MM.1S (cell line): ENCODE results near the gene CTSW.

Experiments
- DNase-seq: peaks from one replicate; pipeline ENCODE4 v3.0.0-alpha.2; 2015
- H2AFZ ChIP-seq: fragments of 300-600 bp; sonication (generic); 2 replicates; pipeline ENCODE4 v1.6.0; 2016; ENCODE audit warnings: antibody characterized with exemption, low read length
- H3F3A ChIP-seq: fragments of 300-600 bp; sonication (generic); 2 replicates; pipeline ENCODE4 v1.6.1; 2016; ENCODE audit warnings: mild to moderate bottlenecking, antibody characterized with exemption, low read length, moderate library complexity, mixed read lengths; ENCODE audit not compliant: insufficient read depth
- H3K27ac ChIP-seq: fragments of 300-600 bp; sonication (generic); 2 replicates; pipeline ENCODE4 v1.5.1; 2016; ENCODE audit warnings: mild to moderate bottlenecking, low read length
- H3K27me3 ChIP-seq: fragments of 300-600 bp; sonication (generic); replicated peaks from 2 replicates; pipeline ENCODE4 v1.6.0; 2016; ENCODE audit warnings: low read length; ENCODE audit not compliant: insufficient read depth
- H3K36me3 ChIP-seq: fragments of 300-600 bp; sonication (generic); replicated peaks from 2 replicates; pipeline ENCODE4 v1.6.1; 2016; ENCODE audit warnings: mild to moderate bottlenecking, low read length, mixed read lengths; ENCODE audit not compliant: insufficient read depth
- H3K4me1 ChIP-seq: fragments of 300-600 bp; sonication (generic); 2 replicates; pipeline ENCODE4 v1.6.1; 2016; ENCODE audit warnings: low read length, mixed read lengths
- H3K4me2 ChIP-seq: fragments of 300-600 bp; sonication (generic); 2 replicates; pipeline ENCODE4 v1.6.0; 2016; ENCODE audit warnings: low read depth, low read length
- H3K4me3 ChIP-seq: fragments of 300-600 bp; sonication (generic); 2 replicates; pipeline ENCODE4 v1.5.1; 2016; ENCODE audit warnings: low read length, mixed read lengths
- H3K79me2 ChIP-seq: fragments of 300-600 bp; sonication (generic); 2 replicates; pipeline ENCODE4 v1.6.1; 2016; ENCODE audit warnings: mixed run types, low read length, mixed read lengths
- H3K9ac ChIP-seq: fragments of 300-600 bp; sonication (generic); 2 replicates; pipeline ENCODE4 v1.6.1; 2016; ENCODE audit warnings: low read length, mixed read lengths
- H3K9me2 ChIP-seq: fragments of 300-600 bp; sonication (generic); replicated peaks from 2 replicates; pipeline ENCODE4 v1.6.1; 2016; ENCODE audit warnings: mild to moderate bottlenecking, low read length, mixed read lengths; ENCODE audit not compliant: insufficient read depth
- H3K9me3 ChIP-seq: fragments of 300-600 bp; sonication (generic); replicated peaks from 2 replicates; pipeline ENCODE4 v1.6.1; 2016; ENCODE audit warnings: mild to moderate bottlenecking, low read length, mixed read lengths; ENCODE audit not compliant: insufficient read depth
- H4K20me1 ChIP-seq: fragments of 300-600 bp; sonication (generic); 2 replicates; pipeline ENCODE4 v1.6.1; 2016; ENCODE audit warnings: mild to moderate bottlenecking, low read length, moderate library complexity, mixed read lengths; ENCODE audit not compliant: insufficient read depth
- EZH2 ChIP-seq: fragments of 300-600 bp; sonication (generic); optimal IDR thresholded peaks from 2 replicates; pipeline ENCODE3; 2017; ENCODE audit warnings: low read depth, mild to moderate bottlenecking, antibody characterized with exemption, low read length, mixed read lengths
- EZH2phosphoT487 ChIP-seq: fragments of 300-600 bp; sonication (generic); IDR thresholded peaks from 2 replicates; pipeline ENCODE4 v1.6.1; 2018; ENCODE audit warnings: antibody characterized with exemption, low read length
- TF ChIP-seq, protein P1 (sequence below): fragments of 300-600 bp; sonication (generic); IDR thresholded peaks from 2 replicates; pipeline ENCODE4 v1.5.1; 2016; ENCODE audit warnings: antibody characterized with exemption, low read length, mixed read lengths

Gene CTSW

DNA sequence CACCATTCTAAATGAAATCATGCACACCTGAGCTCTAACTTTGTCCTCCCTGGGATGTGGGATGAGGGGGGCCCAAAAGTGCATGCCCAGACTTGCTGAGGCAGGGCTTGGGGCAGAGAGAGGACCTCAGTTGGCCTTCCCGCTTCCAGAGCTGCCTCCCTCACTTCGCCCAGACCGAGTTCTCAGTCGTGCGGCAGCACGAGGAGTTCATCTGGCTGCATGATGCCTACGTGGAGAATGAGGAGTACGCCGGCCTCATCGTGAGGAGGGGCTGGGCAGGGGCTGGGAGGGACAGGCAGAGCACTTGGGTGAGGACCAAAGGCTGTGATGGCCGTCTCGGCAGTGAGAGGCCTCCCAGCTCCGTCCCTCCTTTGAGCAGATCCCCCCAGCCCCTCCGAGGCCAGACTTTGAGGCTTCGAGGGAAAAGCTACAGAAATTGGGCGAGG lies 29.8 kb upstream of the CTSW start:
- TF ChIP-seq EZH2phosphoT487 (no peak), EZH2 (no peak)
- TF ChIP-seq, protein P1, sequence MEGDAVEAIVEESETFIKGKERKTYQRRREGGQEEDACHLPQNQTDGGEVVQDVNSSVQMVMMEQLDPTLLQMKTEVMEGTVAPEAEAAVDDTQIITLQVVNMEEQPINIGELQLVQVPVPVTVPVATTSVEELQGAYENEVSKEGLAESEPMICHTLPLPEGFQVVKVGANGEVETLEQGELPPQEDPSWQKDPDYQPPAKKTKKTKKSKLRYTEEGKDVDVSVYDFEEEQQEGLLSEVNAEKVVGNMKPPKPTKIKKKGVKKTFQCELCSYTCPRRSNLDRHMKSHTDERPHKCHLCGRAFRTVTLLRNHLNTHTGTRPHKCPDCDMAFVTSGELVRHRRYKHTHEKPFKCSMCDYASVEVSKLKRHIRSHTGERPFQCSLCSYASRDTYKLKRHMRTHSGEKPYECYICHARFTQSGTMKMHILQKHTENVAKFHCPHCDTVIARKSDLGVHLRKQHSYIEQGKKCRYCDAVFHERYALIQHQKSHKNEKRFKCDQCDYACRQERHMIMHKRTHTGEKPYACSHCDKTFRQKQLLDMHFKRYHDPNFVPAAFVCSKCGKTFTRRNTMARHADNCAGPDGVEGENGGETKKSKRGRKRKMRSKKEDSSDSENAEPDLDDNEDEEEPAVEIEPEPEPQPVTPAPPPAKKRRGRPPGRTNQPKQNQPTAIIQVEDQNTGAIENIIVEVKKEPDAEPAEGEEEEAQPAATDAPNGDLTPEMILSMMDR, result no peak
- peaks cover 8% of the 10 kb centered on the region; the same call in 1 of the 2 replicates for H4K20me1 ChIP-seq
- no peak for DNase-seq
- H3K9me2 ChIP-seq, result no peaks in the 10 kb centered on the region
- no peak overlapping the region for H3K27ac ChIP-seq
- H3F3A ChIP-seq, result peaks cover 19% of the 10 kb centered on the region
- H3K9ac ChIP-seq, result no peak overlapping the region
- H3K4me2 ChIP-seq, result no peak overlapping the region
- H3K9me3 ChIP-seq, result no peaks in the 10 kb centered on the region
- no peaks in the 10 kb centered on the region for H3K27me3 ChIP-seq
- H3K4me1 ChIP-seq, result no peaks in the 10 kb centered on the region
- H2AFZ ChIP-seq, result no peak overlapping the region
- H3K36me3 ChIP-seq, result peaks cover 12% of the 10 kb centered on the region
- H3K4me3 ChIP-seq, result no peak overlapping the region
- H3K79me2 ChIP-seq, result peaks cover 11% of the 10 kb centered on the region

DNA sequence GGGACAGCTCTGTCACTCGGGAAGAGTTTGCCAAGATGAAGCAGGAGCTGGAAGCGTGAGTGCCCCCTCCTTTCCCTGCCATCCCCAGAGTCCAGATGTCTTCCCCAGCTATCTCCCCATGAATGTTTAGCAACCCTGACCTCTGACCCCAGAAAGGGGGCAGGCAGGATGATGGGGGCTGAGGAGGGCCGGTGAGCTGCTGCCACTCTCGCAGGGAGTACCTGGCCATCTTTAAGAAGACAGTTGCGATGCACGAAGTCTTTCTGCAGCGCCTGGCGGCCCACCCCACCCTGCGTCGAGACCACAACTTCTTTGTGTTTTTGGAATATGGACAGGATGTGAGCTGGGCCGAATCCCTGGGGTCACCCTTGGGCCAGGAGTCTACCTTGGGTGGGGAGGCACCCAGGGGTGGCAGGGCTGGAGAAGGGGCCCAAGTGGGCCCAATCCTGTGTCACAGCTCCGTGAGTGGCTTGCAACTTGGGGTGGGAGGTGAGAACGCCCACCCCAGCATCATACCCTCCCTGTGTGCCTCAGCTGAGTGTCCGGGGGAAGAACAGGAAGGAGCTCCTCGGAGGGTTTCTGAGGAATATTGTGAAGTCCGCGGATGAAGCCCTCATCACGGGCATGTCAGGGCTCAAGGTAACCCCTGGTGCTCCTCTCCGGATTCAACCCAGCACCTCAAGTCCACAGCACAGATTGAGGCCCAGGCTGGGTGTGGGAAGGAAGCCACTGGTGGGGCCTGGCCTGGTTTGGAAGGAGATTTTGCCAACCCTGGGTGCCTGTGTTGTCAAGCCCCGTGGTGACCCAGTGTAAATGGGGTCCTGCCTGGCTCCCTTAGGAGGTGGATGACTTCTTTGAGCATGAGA lies 29.2 kb upstream of the CTSW start:
- H3K79me2 ChIP-seq, result peaks cover 17% of the 10 kb centered on the region
- H3K9me2 ChIP-seq, result no peaks in the 10 kb centered on the region
- H3K9me3 ChIP-seq, result no peaks in the 10 kb centered on the region
- DNase-seq, result no peak
- H3K9ac ChIP-seq, result no peak overlapping the region
- H4K20me1 ChIP-seq, result peaks cover 14% of the 10 kb centered on the region; the same call in 1 of the 2 replicates
- no peak overlapping the region for H2AFZ ChIP-seq
- no peaks in the 10 kb centered on the region for H3K4me1 ChIP-seq
- H3K4me2 ChIP-seq, result no peak overlapping the region
- peaks cover 18% of the 10 kb centered on the region for H3K36me3 ChIP-seq
- TF ChIP-seq, protein P1, result no peak
- no peak for TF ChIP-seq EZH2
- no peak for TF ChIP-seq EZH2phosphoT487
- H3K27ac ChIP-seq, result no peak overlapping the region
- peaks cover 21% of the 10 kb centered on the region for H3F3A ChIP-seq
- no peak overlapping the region for H3K4me3 ChIP-seq
- no peaks in the 10 kb centered on the region for H3K27me3 ChIP-seq

DNA sequence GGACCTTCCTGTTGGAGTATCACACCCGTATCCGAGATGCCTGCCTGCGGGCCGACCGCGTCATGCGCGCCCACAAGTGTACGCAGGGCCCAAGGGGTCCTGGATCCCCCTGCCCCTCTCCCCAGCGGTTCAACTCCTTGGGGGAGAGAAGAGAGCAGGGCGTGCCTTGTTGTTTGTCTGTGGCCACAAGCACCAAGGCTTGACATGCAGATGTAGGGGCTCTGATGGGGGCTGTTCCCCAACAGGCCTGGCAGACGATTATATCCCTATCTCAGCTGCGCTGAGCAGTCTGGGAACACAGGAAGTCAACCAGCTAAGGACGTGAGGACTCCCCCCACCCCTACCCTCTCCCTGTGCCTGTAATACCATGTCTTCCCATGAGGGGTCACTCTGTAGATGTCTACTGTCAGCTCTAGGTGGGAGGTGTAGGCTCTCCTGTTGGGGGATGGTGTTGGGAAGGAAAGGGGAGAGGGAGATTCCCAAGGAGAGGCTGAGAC lies 28.5 kb upstream of the CTSW start:
- H3K36me3 ChIP-seq, result peaks cover 24% of the 10 kb centered on the region
- TF ChIP-seq, protein P1, result peak; percentile 58
- TF ChIP-seq EZH2 (no peak), EZH2phosphoT487 (no peak)
- H3K4me2 ChIP-seq, result no peak overlapping the region
- no peaks in the 10 kb centered on the region for H3K27me3 ChIP-seq
- H3K27ac ChIP-seq, result no peak overlapping the region
- 0 out of 2 replicates have a peak, but pooled peaks cover 3% of the 10 kb centered on the region for H3K4me1 ChIP-seq
- peaks cover 21% of the 10 kb centered on the region for H4K20me1 ChIP-seq
- peaks cover 24% of the 10 kb centered on the region for H3K79me2 ChIP-seq
- H3K4me3 ChIP-seq, result no peak overlapping the region
- H3K9ac ChIP-seq, result no peak overlapping the region
- peaks cover 21% of the 10 kb centered on the region for H3F3A ChIP-seq
- no peak overlapping the region for H2AFZ ChIP-seq
- no peaks in the 10 kb centered on the region for H3K9me3 ChIP-seq
- H3K9me2 ChIP-seq, result no peaks in the 10 kb centered on the region
- no peak for DNase-seq
